ENCODE results near the gene KRTAP4-11.
"Not testable (repeated sequence)": the region's sequence is repeated elsewhere in the genome, so short reads cannot be mapped to it uniquely, and the experiment has no call there.

The KRTAP4-11 gene

DNA sequence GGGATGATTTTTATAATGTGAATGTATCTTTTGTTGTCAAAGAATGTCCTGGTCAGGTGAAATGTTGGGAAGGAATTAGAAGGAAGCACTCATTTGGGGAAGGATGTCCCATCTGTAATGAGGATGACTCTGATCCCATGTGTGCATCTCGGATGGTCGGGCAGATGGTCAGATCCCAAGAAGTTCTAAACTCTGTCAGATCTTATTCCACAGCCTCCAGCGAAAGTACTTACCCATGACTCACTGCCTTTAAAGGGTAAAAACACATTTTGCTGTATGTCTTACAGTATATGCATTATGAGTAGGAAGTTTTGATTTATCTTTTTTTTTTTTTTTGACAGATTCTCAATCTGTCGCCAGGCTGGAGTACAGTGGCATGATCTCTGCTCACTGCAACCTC lies 548 bp upstream of the KRTAP4-11 start:
- peak; percentile 15 for DNase-seq (ENCODE audit: low read depth)
- H3K4me3 ChIP-seq (ENCODE audit: low read length), result no peak overlapping the region
- no peak for TF ChIP-seq CTCF (IDR thresholded peaks at IDR 0.05; ENCODE audit: insufficient read depth, low read depth, low read length, missing control alignments)

DNA sequence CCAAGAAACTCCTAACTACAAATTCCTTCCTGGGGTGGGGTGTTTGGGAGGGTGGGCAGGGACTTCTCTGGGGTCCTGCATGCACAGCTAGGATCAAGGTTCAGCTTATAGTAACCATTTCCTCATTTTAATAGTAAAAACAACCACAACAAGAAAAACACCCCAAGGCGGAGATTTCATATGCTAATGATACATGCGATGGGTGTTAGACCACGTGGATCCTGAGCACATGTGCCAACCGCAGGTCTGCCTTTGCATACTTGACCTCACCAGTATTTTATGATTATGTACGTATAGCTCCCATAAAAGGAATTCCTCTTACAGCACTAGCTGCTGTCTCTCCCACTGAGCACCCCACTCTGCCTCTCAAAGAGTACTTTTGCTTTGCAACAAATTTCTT lies 1.9 kb downstream of the KRTAP4-11 start:
- no peak for DNase-seq (ENCODE audit: low read depth)

DNA sequence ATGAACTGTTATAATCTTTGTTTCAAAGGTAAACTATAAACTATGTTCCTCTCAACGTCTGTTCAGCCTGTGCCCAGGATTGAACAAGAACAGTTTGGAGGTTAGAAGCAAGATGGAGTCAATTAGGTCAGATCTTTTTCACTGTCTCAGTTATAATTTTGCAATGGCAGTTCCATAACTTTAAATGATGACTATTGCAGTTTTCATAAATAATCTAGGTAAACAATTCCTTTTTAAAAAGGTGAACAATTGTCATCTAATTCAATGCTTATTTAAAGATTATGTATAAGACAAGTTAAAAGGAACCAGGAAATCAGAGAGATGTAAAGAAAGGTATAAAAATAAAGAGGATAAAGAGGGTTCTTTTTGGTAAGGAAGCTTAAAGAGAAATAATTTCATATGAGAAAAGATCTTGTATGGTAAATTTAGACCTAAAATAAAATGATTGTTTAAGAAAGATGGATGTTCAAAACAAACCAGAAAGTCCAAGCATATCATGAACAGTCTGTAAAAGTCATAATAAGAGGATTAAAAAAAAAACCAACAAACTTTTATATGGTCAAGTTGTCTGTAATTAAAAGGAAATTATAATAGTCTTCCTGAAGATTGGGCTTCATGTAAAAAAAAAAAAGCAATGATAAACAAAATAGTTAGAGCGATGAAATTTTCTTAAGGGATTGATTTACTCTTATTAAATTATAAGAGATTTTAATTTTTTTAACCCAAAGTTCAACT lies 6.9 kb downstream of the KRTAP4-11 start:
- H3K4me3 ChIP-seq (ENCODE audit: low read length), result no peak overlapping the region
- no peak for DNase-seq (ENCODE audit: low read depth)
- no peak for TF ChIP-seq CTCF (IDR thresholded peaks at IDR 0.05; ENCODE audit: insufficient read depth, low read depth, low read length, missing control alignments)

More for the DNA sequence above, 1.9 kb downstream of the KRTAP4-11 start:
- no peak for TF ChIP-seq CTCF (IDR thresholded peaks at IDR 0.05; ENCODE audit: insufficient read depth, low read depth, low read length, missing control alignments)
- no peak overlapping the region for H3K4me3 ChIP-seq (ENCODE audit: low read length)

DNA sequence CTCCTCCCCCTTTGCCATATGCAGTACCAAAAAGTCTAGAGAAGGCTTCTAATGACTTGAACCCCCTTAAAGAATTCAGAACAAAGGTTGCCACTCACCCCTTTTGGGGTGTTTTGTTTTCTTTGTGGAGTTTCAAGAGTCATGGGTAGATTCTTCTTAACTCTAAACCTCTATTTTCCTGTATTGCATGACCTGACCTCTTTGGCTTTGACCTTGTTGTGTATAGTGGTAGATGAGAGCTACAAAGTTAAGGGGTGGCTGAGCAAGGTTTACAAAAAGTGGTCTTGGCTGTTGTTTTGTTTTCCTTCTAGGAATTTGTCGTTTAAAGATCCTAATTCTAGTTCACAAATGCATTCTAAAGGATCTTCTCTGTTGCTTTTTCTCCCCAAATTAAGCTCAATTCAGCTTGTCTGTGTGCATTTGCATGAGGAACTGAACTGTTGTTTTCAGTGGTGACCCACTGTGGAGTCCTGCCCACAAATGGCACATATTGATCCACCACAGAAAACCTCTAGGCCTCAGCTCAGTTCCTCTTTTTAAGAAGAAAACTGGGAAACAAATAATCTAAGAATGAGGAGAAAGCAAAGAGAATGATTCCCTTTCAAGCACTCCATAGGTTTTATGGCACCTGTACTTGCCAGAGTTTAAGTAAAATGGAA lies 9.3 kb downstream of the KRTAP4-11 start:
- not testable (repeated sequence) for DNase-seq (ENCODE audit: low read depth); H3K4me3 ChIP-seq (ENCODE audit: low read length)

GRCh38 chr17:41107941-41108450 lies 10.2 kb downstream of the KRTAP4-11 start:
- no peak for DNase-seq (ENCODE audit: low read depth)
- H3K4me3 ChIP-seq (ENCODE audit: low read length), result no peak overlapping the region
- TF ChIP-seq CTCF (IDR thresholded peaks at IDR 0.05; ENCODE audit: insufficient read depth, low read depth, low read length, missing control alignments), result no peak

DNA sequence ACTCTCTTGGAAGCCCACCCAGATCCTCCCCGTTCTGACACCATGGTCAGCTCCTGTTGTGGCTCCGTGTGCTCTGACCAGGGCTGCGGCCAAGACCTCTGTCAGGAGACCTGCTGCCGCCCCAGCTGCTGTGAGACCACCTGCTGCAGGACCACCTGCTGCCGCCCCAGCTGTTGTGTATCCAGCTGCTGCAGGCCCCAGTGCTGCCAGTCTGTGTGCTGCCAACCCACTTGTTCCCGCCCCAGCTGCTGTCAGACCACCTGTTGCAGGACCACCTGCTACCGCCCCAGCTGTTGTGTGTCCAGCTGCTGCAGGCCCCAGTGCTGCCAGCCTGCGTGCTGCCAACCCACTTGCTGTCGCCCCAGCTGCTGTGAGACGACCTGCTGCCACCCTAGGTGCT lies 12.8 kb downstream of the KRTAP4-11 start, which contains the start of gene KRTAP4-9:
TSS of gene KRTAP4-9 (plus strand) at position 43 of the 400 bp plus-strand sequence. CDS start at position 43, 0 bp downstream.
- DNase-seq (ENCODE audit: low read depth); H3K4me3 ChIP-seq (ENCODE audit: low read length): not testable (repeated sequence)

GRCh38 chr17:41104386-41105038 lies 13.7 kb downstream of the KRTAP4-11 start:
- H3K4me3 ChIP-seq (ENCODE audit: low read length), result not testable (repeated sequence)
- peak; percentile 65 for DNase-seq (ENCODE audit: low read depth)

DNA sequence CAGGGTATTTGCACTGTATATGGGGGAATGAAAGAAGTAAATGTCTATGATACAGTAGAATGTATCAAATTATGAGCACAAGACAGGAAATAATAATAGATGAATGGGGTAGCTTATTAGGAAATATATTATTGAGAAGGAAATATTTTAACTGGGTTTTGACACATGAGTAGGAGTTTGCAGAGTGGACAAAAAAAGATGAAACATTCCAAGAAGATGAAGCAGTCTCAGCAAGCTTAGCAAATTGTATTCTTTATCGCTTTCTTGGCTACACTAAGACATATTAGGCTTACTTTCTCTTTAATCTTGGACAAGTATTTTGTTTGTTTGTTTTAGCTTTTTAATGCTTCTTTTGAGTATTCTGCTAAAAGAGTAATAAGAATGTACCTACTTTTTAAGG lies 14.3 kb downstream of the KRTAP4-11 start:
- no peak overlapping the region for H3K4me3 ChIP-seq (ENCODE audit: low read length)
- TF ChIP-seq CTCF (IDR thresholded peaks at IDR 0.05; ENCODE audit: insufficient read depth, low read depth, low read length, missing control alignments), result no peak
- no peak for DNase-seq (ENCODE audit: low read depth)
